Measurements from ENCODE around the gene OPCML. TPM values are rescaled to one million over a fixed set of nuclear protein-coding genes. Genes with fewer than 3 reads are reported as not detected.

Gene OPCML
- total and polyA plus RNA-seq, 7 experiments from 2014 or later, result not detected

DNA sequence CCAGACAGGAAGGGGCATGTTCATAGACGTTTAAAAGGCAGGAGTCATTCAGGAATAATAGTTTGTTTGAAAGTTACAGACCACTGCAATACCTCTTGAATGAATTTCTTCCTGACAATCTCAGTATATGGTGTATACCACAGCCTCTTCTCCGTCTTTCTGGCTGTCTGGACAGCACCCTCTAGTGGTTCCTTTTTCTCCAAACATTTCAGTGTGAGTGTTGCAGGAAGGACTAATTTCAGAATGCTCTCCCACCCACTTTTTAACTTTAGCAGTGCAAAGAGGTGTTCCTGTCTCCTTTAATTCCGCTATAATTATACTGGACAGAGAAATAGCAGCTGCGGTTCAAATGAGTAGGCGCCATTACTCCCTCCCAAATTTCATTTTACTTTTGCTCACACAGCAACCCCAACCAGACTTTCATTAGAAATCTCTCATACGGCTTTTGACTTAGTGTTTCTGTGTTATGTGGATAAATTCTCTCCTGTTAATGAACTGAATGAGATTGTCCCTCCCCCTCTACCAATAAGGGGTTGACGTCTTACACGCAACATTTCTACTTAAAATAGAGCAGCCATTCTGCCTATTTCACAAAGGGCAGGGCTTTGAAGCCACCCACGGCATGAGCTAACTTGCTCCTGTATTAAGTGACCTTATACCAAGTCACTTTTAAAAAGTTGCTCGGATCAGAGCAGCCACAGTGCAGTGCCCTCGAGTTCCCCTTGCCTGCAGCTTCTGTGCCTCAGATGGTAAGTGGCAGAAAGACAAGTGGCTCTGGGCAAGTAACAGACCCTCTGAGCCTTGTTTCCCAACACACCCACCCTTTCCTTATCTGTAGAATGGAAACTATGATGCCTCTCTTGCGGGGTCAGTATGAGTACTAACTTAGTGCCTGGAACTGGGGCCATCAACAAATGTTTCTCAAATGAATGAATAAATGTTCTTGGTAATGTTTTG, 368.6 kb downstream of the OPCML start:
- H3K4me1 ChIP-seq (ENCODE audit: control insufficient read depth in 2 of 2, insufficient read depth in 2 of 2, low read length in 2 of 2), result no peaks in the 10 kb centered on the region
- no peak overlapping the region for H3K27ac Mint-ChIP-seq
- ATAC-seq (no peak), DNase-seq (no peak)
- no peak overlapping the region for H3K27ac ChIP-seq (ENCODE audit: low read depth, low read length)
- no peaks in the 10 kb centered on the region for H3K36me3 Mint-ChIP-seq
- intact Hi-C loops (cut with micrococcal nuclease), result loop anchor here in 1 of 2 donors (2.0 kb wide), 1 partner anchor 81 kb away; no protein-coding TSS in a partner anchor
- H3K4me3 Mint-ChIP-seq, result no peak overlapping the region
- H3K4me3 ChIP-seq (ENCODE audit: low read length), result no peak overlapping the region
- H3K27me3 ChIP-seq (ENCODE audit: control insufficient read depth in 2 of 2, insufficient read depth in 2 of 2, low read length in 2 of 2), result no peaks in the 10 kb centered on the region
- H3K36me3 ChIP-seq (ENCODE audit: control insufficient read depth in 2 of 3, insufficient read depth in 3 of 3, low read length in 3 of 3), result no peaks in the 10 kb centered on the region
- H3K4me1 Mint-ChIP-seq, result no peaks in the 10 kb centered on the region
- CTCF ChIA-PET, result no interaction called here
- no peaks in the 10 kb centered on the region for H3K9me3 ChIP-seq (ENCODE audit: control insufficient read depth in 2 of 3, low read length in 3 of 3)
- peaks cover 0 to 9% (median 0%) of the 10 kb centered on the region in 11 donors for H3K9me3 Mint-ChIP-seq
- peaks cover 0 to 18% (median 8%) of the 10 kb centered on the region in 5 donors for H3K27me3 Mint-ChIP-seq
- POLR2A ChIA-PET, result no interaction called here

DNA sequence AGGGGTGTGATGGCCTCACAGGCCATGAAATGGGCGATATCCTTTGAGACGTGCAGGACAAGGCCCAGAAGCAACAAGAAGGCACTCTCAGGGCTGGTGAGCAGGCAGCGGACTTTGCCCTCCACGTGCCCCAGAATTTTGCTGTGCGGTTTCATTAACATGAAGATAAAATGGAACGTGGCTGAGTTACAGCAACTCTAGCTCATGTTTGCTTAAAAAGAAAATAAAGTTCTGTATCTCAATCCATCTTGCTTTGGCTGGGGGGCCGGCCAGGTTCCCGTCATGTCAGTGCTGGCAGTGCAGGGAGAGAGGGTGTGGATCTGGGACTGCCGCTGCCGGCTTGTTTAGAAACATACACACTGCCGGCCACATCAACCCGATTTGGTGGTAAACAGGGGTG, 370.1 kb downstream of the OPCML start:
- no peaks in the 10 kb centered on the region for H3K36me3 Mint-ChIP-seq
- ATAC-seq (no peak), DNase-seq (no peak)
- H3K27ac ChIP-seq (ENCODE audit: low read depth, low read length), result no peak overlapping the region
- no peaks in the 10 kb centered on the region for H3K36me3 ChIP-seq (ENCODE audit: control insufficient read depth in 2 of 3, insufficient read depth in 3 of 3, low read length in 3 of 3)
- H3K27me3 ChIP-seq (ENCODE audit: control insufficient read depth in 2 of 2, insufficient read depth in 2 of 2, low read length in 2 of 2), result no peaks in the 10 kb centered on the region
- no peak overlapping the region for H3K4me3 Mint-ChIP-seq
- H3K4me3 ChIP-seq (ENCODE audit: low read length), result no peak overlapping the region
- CTCF ChIA-PET, result no interaction called here
- H3K27ac Mint-ChIP-seq, result no peak overlapping the region
- peaks cover 0 to 5% (median 0%) of the 10 kb centered on the region in 11 donors for H3K9me3 Mint-ChIP-seq
- H3K27me3 Mint-ChIP-seq, result peaks cover 0 to 27% (median 8%) of the 10 kb centered on the region in 5 donors
- no peaks in the 10 kb centered on the region for H3K4me1 Mint-ChIP-seq
- H3K9me3 ChIP-seq (ENCODE audit: control insufficient read depth in 2 of 3, low read length in 3 of 3), result no peaks in the 10 kb centered on the region
- no peaks in the 10 kb centered on the region for H3K4me1 ChIP-seq (ENCODE audit: control insufficient read depth in 2 of 2, insufficient read depth in 2 of 2, low read length in 2 of 2)
- POLR2A ChIA-PET, result no interaction called here
- intact Hi-C loops (cut with micrococcal nuclease), result loop anchor here in 1 of 2 donors (2.0 kb wide), 1 partner anchor 79 kb away; no protein-coding TSS in a partner anchor

DNA sequence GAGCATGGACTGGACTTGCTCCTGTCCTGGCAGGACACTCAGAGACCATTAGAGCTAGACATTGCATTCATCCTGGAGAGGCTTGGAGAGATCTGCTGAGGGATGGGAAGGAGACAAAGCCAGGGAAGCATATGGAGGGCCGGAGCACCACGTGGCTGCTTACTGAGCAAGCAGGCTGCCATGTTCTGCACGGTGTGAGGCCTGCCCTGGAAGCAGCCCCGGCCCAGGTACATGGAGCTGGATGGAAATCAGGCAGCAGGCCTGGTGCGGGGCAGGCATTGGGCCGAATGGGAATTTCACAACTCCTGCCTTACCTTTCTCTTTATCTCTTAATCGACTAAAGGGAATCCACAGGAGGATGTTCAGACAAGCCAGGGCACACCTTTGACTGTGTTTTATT, 371.5 kb downstream of the OPCML start:
- no peak overlapping the region for H3K4me3 Mint-ChIP-seq
- Histone ChIP-seq H3K27me3 (ENCODE audit: control insufficient read depth in 2 of 2, insufficient read depth in 2 of 2, low read length in 2 of 2) (no peaks in the 10 kb centered on the region), H3K27ac (ENCODE audit: low read depth, low read length) (no peak overlapping the region), H3K36me3 (ENCODE audit: control insufficient read depth in 2 of 3, insufficient read depth in 3 of 3, low read length in 3 of 3) (no peaks in the 10 kb centered on the region), H3K4me3 (ENCODE audit: low read length) (no peak overlapping the region), H3K9me3 (ENCODE audit: control insufficient read depth in 2 of 3, low read length in 3 of 3) (no peaks in the 10 kb centered on the region), H3K4me1 (ENCODE audit: control insufficient read depth in 2 of 2, insufficient read depth in 2 of 2, low read length in 2 of 2) (no peaks in the 10 kb centered on the region)
- no peak overlapping the region for H3K27ac Mint-ChIP-seq
- intact Hi-C loops (cut with micrococcal nuclease), result no loop called here
- ATAC-seq (no peak), DNase-seq (no peak)
- peaks cover 0 to 22% (median 14%) of the 10 kb centered on the region in 5 donors for H3K27me3 Mint-ChIP-seq
- ChIA-PET CTCF (no interaction called here), POLR2A (no interaction called here)
- no peaks in the 10 kb centered on the region for H3K36me3 Mint-ChIP-seq
- no peaks in the 10 kb centered on the region for H3K4me1 Mint-ChIP-seq
- H3K9me3 Mint-ChIP-seq, result peaks cover 0 to 5% (median 0%) of the 10 kb centered on the region in 11 donors

DNA sequence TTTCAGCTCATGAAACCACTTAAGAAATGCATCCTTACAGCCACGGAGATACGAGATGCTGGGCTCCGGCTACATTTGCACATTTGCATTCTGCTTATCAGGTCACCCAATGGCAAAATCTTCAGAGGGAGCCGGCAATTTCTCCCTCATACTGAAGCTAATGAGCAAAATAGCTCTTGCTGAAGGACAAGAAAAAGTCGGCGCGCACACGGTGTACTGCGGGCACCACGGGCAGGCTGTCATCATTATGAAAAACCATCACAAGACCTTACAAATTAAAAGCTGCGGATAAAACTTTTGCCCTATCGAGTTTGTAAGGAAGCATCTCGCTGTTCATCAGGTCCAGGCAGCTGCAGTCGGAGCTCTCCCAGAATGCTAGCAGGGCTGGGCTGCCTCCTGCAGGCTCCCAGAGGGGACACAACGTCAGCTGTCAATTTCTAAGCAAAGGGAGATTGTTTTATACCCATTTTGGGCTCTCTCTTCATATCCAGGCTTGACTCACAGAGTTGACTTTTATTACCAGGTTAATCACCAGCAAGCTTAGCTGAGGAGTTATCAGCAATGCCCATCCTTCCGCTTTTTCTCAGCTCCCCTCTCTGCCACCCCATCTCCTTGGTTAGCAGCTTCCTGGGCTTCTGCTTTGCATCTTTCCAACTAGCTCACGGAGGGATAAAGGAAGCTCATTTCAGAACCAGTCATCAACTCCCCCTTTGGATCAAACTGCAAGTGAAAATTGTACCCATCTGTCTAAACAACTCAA, 375.1 kb downstream of the OPCML start:
- H3K4me1 Mint-ChIP-seq, result peaks cover 0 to 2% (median 0%) of the 10 kb centered on the region in 7 donors
- Histone ChIP-seq H3K36me3 (ENCODE audit: control insufficient read depth in 2 of 3, insufficient read depth in 3 of 3, low read length in 3 of 3) (no peaks in the 10 kb centered on the region), H3K27me3 (ENCODE audit: control insufficient read depth in 2 of 2, insufficient read depth in 2 of 2, low read length in 2 of 2) (no peaks in the 10 kb centered on the region), H3K27ac (ENCODE audit: low read depth, low read length) (no peak overlapping the region), H3K4me3 (ENCODE audit: low read length) (no peak overlapping the region), H3K4me1 (ENCODE audit: control insufficient read depth in 2 of 2, insufficient read depth in 2 of 2, low read length in 2 of 2) (no peaks in the 10 kb centered on the region), H3K9me3 (ENCODE audit: control insufficient read depth in 2 of 3, low read length in 3 of 3) (no peaks in the 10 kb centered on the region)
- no peak overlapping the region for H3K4me3 Mint-ChIP-seq
- H3K27ac Mint-ChIP-seq, result no peak overlapping the region
- no peak for ATAC-seq
- H3K36me3 Mint-ChIP-seq, result no peaks in the 10 kb centered on the region
- ChIA-PET POLR2A (no interaction called here), CTCF (no interaction called here)
- DNase-seq, result no peak
- H3K27me3 Mint-ChIP-seq, result peaks cover 0 to 24% (median 20%) of the 10 kb centered on the region in 5 donors
- peaks cover 0 to 5% (median 0%) of the 10 kb centered on the region in 11 donors for H3K9me3 Mint-ChIP-seq
- intact Hi-C loops (cut with micrococcal nuclease), result no loop called here

DNA sequence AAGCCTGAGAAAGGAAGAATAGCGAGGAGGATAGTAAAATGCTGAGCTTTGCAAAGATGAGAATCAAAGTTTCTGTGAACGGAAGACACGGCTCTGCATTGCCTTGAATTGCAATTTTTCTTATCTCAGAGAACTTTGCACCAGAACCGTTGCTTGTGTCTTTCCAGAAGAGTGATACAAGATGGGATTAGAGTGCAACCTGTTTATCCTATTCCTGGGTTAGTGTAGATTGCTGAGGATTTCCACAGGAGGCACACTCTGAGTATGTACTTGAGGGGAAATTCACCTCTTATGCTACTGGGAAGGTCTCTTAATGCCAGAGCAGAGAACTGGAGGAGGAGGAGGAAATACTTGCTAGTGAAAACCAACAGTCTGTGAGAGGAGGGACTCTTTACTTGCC, 377.5 kb downstream of the OPCML start:
- intact Hi-C loops (cut with micrococcal nuclease), result no loop called here
- Histone ChIP-seq H3K9me3 (ENCODE audit: control insufficient read depth in 2 of 3, low read length in 3 of 3) (no peaks in the 10 kb centered on the region), H3K36me3 (ENCODE audit: control insufficient read depth in 2 of 3, insufficient read depth in 3 of 3, low read length in 3 of 3) (no peaks in the 10 kb centered on the region), H3K27ac (ENCODE audit: low read depth, low read length) (no peak overlapping the region), H3K4me1 (ENCODE audit: control insufficient read depth in 2 of 2, insufficient read depth in 2 of 2, low read length in 2 of 2) (no peaks in the 10 kb centered on the region), H3K27me3 (ENCODE audit: control insufficient read depth in 2 of 2, insufficient read depth in 2 of 2, low read length in 2 of 2) (no peaks in the 10 kb centered on the region), H3K4me3 (ENCODE audit: low read length) (no peak overlapping the region)
- DNase-seq, result no peak
- H3K27ac Mint-ChIP-seq, result no peak overlapping the region
- ChIA-PET POLR2A (no interaction called here), CTCF (no interaction called here)
- H3K9me3 Mint-ChIP-seq, result peaks cover 0 to 5% (median 0%) of the 10 kb centered on the region in 11 donors
- peaks cover 0 to 23% (median 17%) of the 10 kb centered on the region in 5 donors for H3K27me3 Mint-ChIP-seq
- ATAC-seq, result no peak
- peaks cover 0 to 2% (median 0%) of the 10 kb centered on the region in 7 donors for H3K4me1 Mint-ChIP-seq
- H3K4me3 Mint-ChIP-seq, result no peak overlapping the region
- no peaks in the 10 kb centered on the region for H3K36me3 Mint-ChIP-seq

DNA sequence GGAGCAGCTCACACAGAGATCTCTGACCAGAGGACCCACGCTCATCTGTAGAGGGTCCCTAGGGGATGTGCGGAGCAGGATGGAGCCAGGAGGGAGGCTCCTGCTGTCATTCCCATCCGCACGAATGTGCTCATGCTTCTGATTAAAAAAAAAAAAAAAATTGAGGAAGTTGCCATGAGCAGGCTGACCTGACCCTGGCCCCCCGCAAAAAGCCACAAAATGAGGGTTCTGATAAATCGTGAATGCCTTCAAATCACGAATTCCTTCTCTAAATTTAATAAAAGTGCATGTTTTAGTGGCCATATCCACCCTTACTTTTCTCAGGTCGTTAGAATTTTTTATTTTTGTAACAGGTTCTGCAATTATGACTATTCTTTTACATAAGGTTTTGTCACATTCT, 378.2 kb downstream of the OPCML start:
- Mint-ChIP-seq H3K36me3 (no peaks in the 10 kb centered on the region), H3K27me3 (peaks cover 0 to 22% (median 17%) of the 10 kb centered on the region in 5 donors), H3K9me3 (peaks cover 0 to 5% (median 0%) of the 10 kb centered on the region in 11 donors), H3K27ac (no peak overlapping the region), H3K4me3 (no peak overlapping the region), H3K4me1 (peaks cover 0 to 2% (median 0%) of the 10 kb centered on the region in 7 donors)
- Histone ChIP-seq H3K4me1 (ENCODE audit: control insufficient read depth in 2 of 2, insufficient read depth in 2 of 2, low read length in 2 of 2) (no peaks in the 10 kb centered on the region), H3K4me3 (ENCODE audit: low read length) (no peak overlapping the region), H3K36me3 (ENCODE audit: control insufficient read depth in 2 of 3, insufficient read depth in 3 of 3, low read length in 3 of 3) (no peaks in the 10 kb centered on the region), H3K9me3 (ENCODE audit: control insufficient read depth in 2 of 3, low read length in 3 of 3) (no peaks in the 10 kb centered on the region), H3K27ac (ENCODE audit: low read depth, low read length) (no peak overlapping the region), H3K27me3 (ENCODE audit: control insufficient read depth in 2 of 2, insufficient read depth in 2 of 2, low read length in 2 of 2) (no peaks in the 10 kb centered on the region)
- intact Hi-C loops (cut with micrococcal nuclease), result no loop called here
- CTCF ChIA-PET, result no interaction called here
- DNase-seq (no peak), ATAC-seq (no peak)
- POLR2A ChIA-PET, result no interaction called here

Data from naive thymus-derived CD4-positive, alpha-beta T cell (primary cell).